HG02943 (cell line): Measurements from ENCODE around the gene SLC26A8.
"Not testable (repeated sequence)": the region's sequence is repeated elsewhere in the genome, so short reads cannot be mapped to it uniquely, and the experiment has no call there.

Experiments used
- ATAC-seq: cut with Tn5 transposase; IDR thresholded peaks from one replicate; pipeline ENCODE4 v1.9.1; 2021; ENCODE audit warnings: mild to moderate bottlenecking, low read depth, moderate library complexity; ENCODE audit not compliant: unreplicated experiment

The SLC26A8 gene

DNA sequence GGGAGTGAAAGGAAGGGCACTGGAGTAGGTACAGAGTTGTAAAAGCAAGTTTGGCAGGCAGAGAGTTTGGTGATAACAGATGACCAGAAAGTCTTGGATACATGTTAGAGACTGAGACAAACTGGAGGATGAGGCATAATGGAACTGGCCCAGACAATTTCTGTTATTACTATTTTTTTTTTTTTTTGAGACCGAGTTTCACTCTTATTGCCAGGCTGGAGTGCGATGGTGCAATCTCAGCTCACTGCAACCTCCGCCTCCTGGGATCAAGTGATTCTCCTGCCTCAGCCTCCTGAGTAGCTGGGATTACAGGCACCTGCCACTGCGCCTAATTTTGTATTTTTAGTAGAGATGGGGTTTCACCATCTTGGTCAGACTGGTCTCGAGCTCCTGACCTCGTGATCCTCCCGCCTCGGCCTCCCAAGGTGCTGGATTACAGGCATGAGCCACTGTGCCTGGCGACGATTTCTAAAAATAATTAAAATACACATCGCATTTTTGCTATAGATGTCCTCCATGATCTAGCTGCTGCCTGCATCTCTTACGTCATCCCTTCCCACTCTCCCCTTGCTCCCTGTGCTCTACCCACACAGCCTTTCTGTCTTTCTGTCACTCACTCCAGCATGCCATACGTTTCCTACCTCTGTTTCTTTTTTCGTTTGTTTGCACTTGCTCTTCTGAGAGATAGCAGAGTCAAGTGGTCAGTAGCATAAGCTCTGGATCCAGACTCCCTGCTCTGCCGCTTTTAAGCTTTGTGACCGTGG lies 26.7 kb upstream of the SLC26A8 start:
- ATAC-seq = no peak

- ATAC-seq = no peak
Measured at GRCh38 chr6:36050305-36050704, 25.9 kb upstream of the SLC26A8 start.

GRCh38 chr6:36049582-36049981 lies 25.1 kb upstream of the SLC26A8 start:
- no peak for ATAC-seq

DNA sequence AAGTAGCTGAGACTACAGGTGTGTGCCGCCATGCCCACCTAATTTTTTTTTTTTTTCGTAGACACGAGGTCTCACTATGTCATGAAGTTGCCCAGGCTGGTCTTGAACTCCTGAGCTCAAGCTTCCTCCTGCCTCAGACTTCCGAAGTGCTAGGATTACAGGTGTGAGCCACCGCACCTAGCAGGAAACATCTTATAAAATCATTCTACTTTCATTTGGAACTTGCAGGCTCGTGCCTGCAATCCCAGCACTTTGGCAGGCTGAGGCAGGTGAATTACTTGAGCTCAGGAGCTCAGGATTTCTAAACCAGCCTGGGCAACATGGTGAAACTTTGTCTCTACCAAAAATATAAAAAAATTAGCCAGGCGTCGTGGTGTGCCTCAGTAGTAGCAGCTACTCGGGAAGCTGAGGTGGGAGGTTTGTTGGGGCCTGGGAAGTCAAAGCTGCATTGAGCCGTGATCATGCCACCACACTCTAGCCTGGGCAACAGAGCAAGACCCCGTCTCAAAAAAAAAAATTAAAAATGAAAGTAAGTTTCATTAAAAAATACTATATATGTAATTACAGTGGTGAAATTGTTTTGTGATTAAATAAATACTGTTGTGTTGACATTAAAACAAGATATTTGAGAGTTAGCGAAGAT lies 18.3 kb upstream of the SLC26A8 start:
- ATAC-seq = no peak

DNA sequence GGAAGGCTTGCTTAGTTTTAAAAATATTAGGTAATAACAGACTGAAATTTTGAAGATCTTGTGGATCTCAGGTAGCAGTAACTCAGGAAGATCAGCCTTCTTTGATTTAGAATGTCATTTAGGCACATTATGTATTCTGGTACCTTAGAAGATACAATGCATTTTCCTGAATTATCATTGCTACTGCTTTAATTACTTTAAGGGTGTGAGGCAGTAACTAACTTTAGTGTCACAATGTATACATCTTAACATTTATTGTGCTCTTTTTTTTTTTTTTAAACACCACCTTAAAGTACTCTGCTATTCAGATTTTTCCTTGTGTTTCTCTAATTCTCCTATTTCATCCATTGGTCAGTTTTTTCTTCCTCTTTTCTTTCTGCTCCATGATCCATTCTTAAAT lies 16.5 kb upstream of the SLC26A8 start:
- ATAC-seq = no peak

GRCh38 chr6:36039112-36039511 lies 14.7 kb upstream of the SLC26A8 start:
- no peak for ATAC-seq

- no peak for ATAC-seq
Measured at GRCh38 chr6:36038120-36038876, 13.9 kb upstream of the SLC26A8 start.

DNA sequence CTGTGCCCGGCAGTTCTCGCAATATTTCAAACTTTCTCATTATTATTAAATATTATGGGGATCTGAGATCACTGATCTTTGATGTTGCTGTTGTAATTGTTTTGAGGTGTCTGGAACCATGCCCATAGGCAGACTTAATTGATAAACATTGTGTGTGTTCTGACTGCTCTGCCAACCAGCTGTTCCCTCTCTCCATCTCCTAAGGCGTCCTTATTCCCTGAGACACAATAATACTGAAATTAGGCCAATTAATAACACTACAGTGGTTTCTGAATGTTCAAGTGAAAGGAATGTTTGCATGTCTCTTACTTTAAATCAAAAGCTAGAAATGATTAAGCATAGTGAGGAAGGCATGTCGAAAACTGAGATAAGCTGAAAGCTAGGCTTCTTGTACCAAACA lies 10.8 kb upstream of the SLC26A8 start:
- no peak for ATAC-seq

DNA sequence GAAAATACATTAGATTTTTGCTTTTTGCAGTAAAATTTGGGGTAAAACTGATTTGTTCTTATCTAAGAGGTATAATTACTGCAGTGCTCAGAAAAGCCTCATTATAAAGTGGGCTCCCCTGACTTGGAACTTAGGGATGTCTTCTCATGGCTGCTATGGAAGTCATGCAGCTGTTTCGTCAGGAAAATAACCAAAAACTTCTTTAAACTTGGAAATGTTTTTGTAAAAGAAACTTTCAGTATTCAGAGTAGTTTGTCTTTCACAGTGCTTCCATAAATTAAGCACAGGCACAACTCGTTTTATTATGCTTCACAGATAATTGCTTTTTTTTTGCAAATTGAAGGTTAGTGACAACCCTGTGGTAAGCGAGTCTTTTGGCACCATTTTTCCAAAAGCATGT lies 10.0 kb upstream of the SLC26A8 start:
- no peak for ATAC-seq

DNA sequence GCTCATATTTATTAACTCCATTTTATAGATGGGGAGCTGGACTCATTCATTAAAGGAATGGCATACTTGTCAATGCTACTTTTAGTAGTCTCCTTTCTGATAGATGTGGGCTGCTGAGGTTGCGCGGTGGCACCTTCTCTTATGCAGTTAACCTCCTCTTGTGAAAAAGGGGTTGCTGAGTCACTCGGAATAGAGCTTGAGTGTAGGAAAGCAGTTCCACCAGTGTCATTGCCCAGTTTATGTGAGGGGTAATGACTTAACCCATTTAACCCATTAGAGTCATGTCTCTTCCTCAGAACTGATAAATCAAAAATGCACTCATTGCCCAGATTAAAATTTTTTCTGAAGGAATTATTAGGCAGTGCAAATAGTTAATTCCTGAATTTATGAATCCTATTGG lies 9.5 kb upstream of the SLC26A8 start:
- no peak for ATAC-seq

- ATAC-seq = not testable (repeated sequence)
Measured at GRCh38 chr6:36033144-36033543, 8.7 kb upstream of the SLC26A8 start.

DNA sequence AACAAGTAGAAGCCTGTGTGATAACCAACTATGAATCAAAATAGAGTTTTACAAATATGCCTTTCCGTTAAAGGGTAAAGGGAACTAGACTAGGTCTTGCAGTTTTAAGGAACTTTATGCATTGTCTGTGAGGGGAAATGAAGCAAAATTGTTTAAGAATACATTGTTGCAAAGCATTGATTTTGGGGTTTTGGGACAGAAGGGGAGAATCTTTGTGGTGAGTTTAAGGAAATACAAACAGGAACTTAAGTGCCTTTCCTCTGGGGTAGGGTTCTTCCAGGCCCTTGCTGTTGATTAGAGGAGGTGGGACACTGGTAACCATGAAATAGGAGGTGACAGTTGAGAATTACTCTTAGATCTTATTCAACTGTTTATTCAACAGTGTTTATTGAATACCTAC lies 7.8 kb upstream of the SLC26A8 start:
- ATAC-seq = no peak

GRCh38 chr6:36029464-36029863 lies 5.0 kb upstream of the SLC26A8 start:
- no peak for ATAC-seq

DNA sequence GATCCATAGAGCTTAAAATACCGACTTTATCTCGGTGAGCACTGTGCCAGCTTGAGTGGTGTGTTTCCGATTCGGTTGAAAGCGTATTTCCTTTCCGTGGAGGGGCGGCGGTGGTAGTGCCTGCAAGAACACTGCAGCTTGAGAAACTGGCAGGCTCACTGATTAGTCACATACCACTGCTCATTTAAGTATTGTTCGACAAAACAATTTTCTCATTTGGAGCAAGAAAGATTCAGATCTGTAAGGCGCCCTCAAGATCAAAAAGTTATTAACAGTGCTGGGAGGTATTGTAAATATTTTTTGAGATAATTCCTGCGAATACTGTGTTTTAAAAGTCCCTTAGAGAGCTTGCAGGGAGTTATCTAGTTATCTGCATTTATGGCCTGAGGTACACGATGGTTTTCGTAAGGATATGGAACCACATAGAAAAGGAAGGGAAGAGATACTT lies 4.5 kb upstream of the SLC26A8 start:
- ATAC-seq = no peak

DNA sequence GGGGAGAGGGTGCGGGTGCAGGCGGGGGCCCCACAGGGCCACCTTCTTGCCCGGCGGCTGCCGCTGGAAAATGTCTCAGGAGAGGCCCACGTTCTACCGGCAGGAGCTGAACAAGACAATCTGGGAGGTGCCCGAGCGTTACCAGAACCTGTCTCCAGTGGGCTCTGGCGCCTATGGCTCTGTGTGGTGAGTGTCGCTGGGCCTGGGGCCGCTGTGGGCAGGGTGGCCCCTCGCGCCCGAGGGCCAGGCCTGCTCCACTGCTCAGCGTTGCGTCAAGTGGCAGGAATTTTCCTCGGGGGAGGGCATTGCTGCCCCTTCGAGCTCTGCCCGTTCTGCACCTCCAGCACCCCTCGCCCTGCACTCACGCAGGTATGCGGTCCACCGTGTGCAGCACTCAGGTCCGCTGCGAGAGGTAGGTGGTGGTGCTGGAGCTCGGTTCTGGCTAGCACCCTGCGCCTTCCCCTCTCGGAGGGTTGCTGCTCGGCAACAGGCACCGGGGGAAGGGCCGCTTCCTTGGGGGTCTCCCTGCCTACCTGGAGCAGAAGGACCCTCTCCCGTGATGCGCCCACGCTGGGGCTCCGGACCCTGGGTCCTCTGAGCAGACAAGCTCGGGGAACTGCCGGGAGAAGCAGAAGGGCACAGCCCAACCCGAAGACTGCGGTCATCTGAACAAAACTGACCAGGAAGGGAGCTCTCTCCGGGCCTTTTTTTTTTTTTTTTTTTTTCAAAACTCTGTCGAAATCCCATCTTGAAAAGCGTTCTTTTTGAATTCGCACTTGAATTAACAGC lies 3.8 kb upstream of the SLC26A8 start:
- peak; percentile 28 for ATAC-seq

DNA sequence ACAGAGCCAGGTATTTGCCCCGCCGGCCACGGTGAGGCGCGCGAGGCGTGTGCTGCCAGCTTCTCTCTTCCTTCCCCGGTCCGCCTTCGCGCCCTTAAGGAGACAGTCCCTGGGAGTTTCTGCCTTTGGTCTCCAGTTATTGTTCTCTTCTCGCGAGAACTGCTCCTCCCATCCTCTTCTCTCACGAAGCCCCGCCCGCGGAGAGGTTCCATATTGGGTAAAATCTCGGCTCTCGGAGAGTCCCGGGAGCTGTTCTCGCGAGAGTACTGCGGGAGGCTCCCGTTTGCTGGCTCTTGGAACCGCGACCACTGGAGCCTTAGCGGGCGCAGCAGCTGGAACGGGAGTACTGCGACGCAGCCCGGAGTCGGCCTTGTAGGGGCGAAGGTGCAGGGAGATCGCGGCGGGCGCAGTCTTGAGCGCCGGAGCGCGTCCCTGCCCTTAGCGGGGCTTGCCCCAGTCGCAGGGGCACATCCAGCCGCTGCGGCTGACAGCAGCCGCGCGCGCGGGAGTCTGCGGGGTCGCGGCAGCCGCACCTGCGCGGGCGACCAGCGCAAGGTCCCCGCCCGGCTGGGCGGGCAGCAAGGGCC lies 3.2 kb upstream of the SLC26A8 start, which contains the start of gene MAPK14:
Gene MAPK14 (plus strand): TSS at position 308 of the 587 bp plus-strand sequence. CDS start 350 bp downstream, outside the sequence.
- peak; percentile 85 for ATAC-seq

GRCh38 chr6:36025932-36026327 lies 1.5 kb upstream of the SLC26A8 start:
- no peak for ATAC-seq

DNA sequence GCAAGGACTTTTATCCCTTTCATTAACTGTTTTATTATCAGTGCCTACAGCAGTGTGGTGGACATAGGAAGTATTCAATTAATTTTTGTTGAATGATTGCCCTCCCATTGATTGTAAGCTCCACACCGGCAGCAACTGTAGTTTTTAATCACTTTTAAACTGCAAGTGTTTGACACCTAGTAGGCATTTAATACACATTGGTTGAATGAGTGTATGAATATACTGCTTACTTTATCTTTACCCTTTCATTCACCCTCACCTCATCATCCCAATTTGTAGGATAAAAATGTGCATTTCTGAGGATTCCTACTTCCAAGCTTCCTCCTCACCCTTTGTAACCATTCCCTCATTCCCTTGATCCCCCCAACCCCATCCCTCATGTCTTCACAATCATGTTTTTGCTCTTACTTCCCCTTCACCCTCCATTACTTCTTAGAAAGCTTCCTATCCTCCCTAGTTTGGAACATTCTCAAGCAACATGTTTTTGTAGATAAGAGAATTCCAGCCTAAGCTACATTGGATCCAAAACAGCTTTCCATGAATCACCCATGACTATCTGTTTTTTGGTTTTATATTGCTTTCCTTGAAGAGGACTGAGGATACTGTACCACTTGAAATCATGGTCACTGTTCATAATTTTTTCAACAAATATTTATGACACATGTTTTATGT lies 955 bp upstream of the SLC26A8 start:
- no peak for ATAC-seq

DNA sequence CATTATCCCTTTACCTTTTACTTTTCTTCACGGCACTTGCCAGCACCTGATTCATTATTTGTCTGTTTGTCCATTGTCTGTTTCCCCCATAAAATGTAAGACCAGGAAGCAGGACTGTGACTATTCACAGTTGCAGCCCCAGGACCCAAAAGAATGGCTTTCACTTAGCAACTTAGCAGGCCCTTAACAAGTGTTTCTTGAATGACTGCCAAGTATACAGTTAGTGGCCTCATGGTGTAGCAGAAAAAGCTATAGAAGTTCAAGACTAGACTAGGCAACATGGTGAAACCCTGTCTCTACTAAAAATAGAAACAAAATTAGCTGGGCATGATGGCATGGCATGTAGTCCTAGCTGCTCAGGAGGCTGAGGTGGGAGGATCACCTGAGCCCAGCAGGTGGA lies 4.3 kb downstream of the SLC26A8 start:
- no peak for ATAC-seq

DNA sequence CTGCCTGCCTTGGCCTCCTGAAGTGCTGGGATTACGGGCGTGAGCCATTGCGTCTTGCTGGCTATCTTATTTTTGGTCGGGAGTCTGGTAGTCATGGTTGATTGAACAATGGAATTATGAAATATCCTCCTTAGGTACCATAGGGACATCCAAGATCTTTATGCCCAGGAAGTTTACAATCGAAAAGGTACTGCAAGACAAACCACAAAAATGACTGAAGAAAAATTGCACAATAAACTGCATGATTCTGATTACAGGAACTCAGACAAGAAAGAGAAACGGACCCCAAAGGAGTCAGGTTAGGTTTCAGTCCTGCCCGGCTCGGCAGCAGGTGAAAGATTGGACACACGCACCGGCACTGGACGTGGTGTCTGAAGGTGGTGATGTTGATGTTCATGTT lies 5.3 kb downstream of the SLC26A8 start:
- ATAC-seq = no peak
